Thoracic aorta endothelial cell (primary cell): ENCODE measurements around the gene MAP10. TPM values are rescaled to one million over a fixed set of nuclear protein-coding genes. Genes with fewer than 3 reads are reported as not detected.

ENCODE experiments used
- small RNA-seq: library from RNA; depleted of rRNA; stranded (forward); fragments of <200 nt; gene quantifications from one replicate; pipeline ENCODE3, GENCODE V24; 2012
- total RNA-seq: library from RNA; depleted of rRNA; stranded (reverse); fragments of >200 nt; gene quantifications from 2 replicates; pipeline ENCODE4 v1.2.3, GENCODE V29; 2012

Gene MAP10
- total RNA-seq: 1.9 and 2.8 TPM in 2 replicates

GRCh38 chr1:232805269-232806185, at the start of gene MAP10:
MAP10 (plus strand) TSS chr1:232805416; CDS start chr1:232805450, 34 bp downstream.

Small RNA genes within 50 kb of the gene (small RNA-seq; reads per million reads assigned to genes)
- gene RNU1-74P: 13.5 reads per million, percentile 94 among the genes with 10 or more reads in this experiment

Other genes with a start within 250 kb of the MAP10 start
- 19.4 and 23.1 TPM in 2 replicates for gene SIPA1L2, start 175.3 kb upstream of the MAP10 start, total RNA-seq
- gene NTPCR, start 145.2 kb downstream of the MAP10 start, total RNA-seq: 16.1 and 17.7 TPM in 2 replicates